Measurements from ENCODE around the gene ATRN.

Gene ATRN

DNA sequence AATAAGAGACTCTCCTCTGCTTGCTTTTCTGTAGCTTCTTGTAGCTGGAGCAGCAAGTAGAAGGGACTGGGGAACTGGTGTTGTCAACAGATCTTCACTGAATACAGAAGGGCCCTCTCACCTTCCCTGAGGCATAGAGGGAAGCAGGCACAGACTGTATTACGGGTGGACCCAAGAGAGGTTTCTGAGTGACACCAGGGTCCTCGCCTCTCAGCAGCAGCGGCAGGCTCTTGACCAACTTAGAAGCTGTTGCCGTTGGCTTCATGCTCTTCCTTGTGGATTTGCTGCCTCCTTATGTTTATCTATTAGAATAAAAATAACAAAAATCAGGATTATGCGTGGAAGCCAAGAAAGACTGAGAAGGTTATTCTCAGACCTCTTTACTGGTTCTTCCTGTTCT lies 160.7 kb downstream of the ATRN start:
- no peaks in the 10 kb centered on the region for H3K27me3 ChIP-seq (ENCODE audit: insufficient read depth, low read length, poor library complexity, severe bottlenecking)
- no peak overlapping the region for H3K4me2 ChIP-seq (ENCODE audit: low read depth, low read length, poor library complexity, severe bottlenecking)
- H3K9me3 ChIP-seq (ENCODE audit: insufficient read depth, low read depth, low read length) = no peaks in the 10 kb centered on the region
- TF ChIP-seq, protein P1, sequence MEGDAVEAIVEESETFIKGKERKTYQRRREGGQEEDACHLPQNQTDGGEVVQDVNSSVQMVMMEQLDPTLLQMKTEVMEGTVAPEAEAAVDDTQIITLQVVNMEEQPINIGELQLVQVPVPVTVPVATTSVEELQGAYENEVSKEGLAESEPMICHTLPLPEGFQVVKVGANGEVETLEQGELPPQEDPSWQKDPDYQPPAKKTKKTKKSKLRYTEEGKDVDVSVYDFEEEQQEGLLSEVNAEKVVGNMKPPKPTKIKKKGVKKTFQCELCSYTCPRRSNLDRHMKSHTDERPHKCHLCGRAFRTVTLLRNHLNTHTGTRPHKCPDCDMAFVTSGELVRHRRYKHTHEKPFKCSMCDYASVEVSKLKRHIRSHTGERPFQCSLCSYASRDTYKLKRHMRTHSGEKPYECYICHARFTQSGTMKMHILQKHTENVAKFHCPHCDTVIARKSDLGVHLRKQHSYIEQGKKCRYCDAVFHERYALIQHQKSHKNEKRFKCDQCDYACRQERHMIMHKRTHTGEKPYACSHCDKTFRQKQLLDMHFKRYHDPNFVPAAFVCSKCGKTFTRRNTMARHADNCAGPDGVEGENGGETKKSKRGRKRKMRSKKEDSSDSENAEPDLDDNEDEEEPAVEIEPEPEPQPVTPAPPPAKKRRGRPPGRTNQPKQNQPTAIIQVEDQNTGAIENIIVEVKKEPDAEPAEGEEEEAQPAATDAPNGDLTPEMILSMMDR (conservative IDR thresholded peaks at IDR 0.05; ENCODE audit: low read length) = no peak
- no peak for TF ChIP-seq EZH2phosphoT487 (IDR thresholded peaks at IDR 0.05; ENCODE audit: borderline replicate concordance)
- H2AFZ ChIP-seq (ENCODE audit: low read length) = no peak overlapping the region
- H3K36me3 ChIP-seq (ENCODE audit: insufficient read depth, low read length) = peaks cover 9% of the 10 kb centered on the region; the same call in 1 of the 2 replicates
- H3F3A ChIP-seq (ENCODE audit: low read depth) = no peaks in the 10 kb centered on the region
- no peak overlapping the region for H3K4me3 ChIP-seq (ENCODE audit: low read length, poor library complexity, severe bottlenecking)
- H3K9me2 ChIP-seq (replicated peaks; ENCODE audit: low read depth, low read length) = no peaks in the 10 kb centered on the region
- peaks cover 8% of the 10 kb centered on the region for H3K4me1 ChIP-seq (ENCODE audit: insufficient read depth, low read length, poor library complexity, severe bottlenecking)
- H3K79me2 ChIP-seq (ENCODE audit: insufficient read depth, low read length) = no peaks in the 10 kb centered on the region
- H4K20me1 ChIP-seq (ENCODE audit: insufficient read depth, low read length, poor library complexity, severe bottlenecking) = no peaks in the 10 kb centered on the region
- no peak overlapping the region for H3K9ac ChIP-seq (ENCODE audit: low read depth, low read length, poor library complexity, severe bottlenecking)

DNA sequence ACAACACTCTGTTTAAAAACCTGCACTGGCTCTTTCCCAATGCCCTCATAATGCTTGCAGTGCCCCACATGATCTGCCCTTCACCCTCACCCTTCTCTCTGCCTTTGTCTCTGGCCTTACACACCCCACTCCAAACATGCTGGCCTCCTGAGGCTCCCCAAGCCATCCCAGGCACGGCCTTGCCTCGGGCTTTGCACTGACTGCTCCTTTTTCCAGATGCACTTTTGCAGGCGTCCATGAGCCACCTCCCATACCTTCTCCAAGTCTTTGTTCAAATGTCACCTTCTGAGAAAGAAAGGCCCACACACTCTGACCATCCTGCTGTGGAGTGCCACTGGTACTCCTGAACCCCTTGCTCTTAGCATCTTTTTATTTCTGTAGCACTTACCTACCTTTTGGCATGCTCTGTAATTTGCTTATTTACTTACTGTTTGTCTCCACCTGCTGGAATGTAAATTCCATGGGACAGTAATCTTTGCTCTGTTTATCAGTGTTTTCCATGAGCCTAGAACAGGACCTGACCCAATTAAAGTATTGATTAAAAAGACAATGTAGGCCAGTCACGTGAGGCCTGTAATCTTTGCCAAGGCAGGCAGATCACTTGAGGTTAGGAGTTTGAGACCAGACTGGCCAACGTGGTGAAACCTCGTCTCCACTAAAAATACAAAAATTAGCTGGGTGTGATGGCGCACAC lies 161.6 kb downstream of the ATRN start:
- no peaks in the 10 kb centered on the region for H3K27me3 ChIP-seq (ENCODE audit: insufficient read depth, low read length, poor library complexity, severe bottlenecking)
- no peaks in the 10 kb centered on the region for H3F3A ChIP-seq (ENCODE audit: low read depth)
- peaks cover 8% of the 10 kb centered on the region for H3K4me1 ChIP-seq (ENCODE audit: insufficient read depth, low read length, poor library complexity, severe bottlenecking)
- no peaks in the 10 kb centered on the region for H4K20me1 ChIP-seq (ENCODE audit: insufficient read depth, low read length, poor library complexity, severe bottlenecking)
- peaks cover 9% of the 10 kb centered on the region; the same call in 1 of the 2 replicates for H3K36me3 ChIP-seq (ENCODE audit: insufficient read depth, low read length)
- no peaks in the 10 kb centered on the region for H3K9me3 ChIP-seq (ENCODE audit: insufficient read depth, low read depth, low read length)
- no peaks in the 10 kb centered on the region for H3K9me2 ChIP-seq (replicated peaks; ENCODE audit: low read depth, low read length)
- no peak overlapping the region for H3K4me3 ChIP-seq (ENCODE audit: low read length, poor library complexity, severe bottlenecking)
- H3K79me2 ChIP-seq (ENCODE audit: insufficient read depth, low read length) = no peaks in the 10 kb centered on the region
- H3K4me2 ChIP-seq (ENCODE audit: low read depth, low read length, poor library complexity, severe bottlenecking) = no peak overlapping the region
- TF ChIP-seq, protein P1 (conservative IDR thresholded peaks at IDR 0.05; ENCODE audit: low read length) = peak; percentile 32; the same call in 1 of the 2 replicates
- TF ChIP-seq EZH2phosphoT487 (IDR thresholded peaks at IDR 0.05; ENCODE audit: borderline replicate concordance) = no peak
- no peak overlapping the region for H3K9ac ChIP-seq (ENCODE audit: low read depth, low read length, poor library complexity, severe bottlenecking)
- H2AFZ ChIP-seq (ENCODE audit: low read length) = no peak overlapping the region

DNA sequence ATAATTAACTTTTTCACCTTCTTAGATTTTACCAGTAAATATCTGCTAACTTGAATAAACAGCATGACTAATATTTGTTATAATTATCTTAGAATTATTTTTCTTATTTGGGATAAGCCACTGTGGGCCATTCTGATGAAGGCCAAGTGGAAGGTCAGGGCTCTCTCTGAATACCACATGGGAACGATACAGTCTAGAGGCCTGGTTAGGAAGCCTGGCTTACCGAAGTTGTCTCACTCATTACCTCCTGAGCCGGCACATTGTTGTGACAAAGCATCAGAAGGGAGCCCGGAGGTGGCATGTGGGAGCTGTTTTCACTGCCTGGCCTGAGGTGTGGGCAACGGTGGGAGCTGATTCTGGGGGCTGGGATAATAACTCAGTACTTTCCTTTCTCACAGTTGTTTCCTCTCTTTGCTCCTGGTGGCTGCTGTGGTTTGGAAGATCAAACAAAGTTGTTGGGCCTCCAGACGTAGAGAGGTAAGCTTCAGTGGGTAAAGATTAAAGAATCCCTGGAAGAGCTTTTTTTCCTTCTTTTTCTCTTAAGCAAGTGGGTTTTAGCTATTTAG lies 163.2 kb downstream of the ATRN start:
- no peak overlapping the region for H2AFZ ChIP-seq (ENCODE audit: low read length)
- 0 out of 2 replicates have a peak, but pooled peaks cover under 1% of the 10 kb centered on the region for H3K36me3 ChIP-seq (ENCODE audit: insufficient read depth, low read length)
- TF ChIP-seq, protein P1 (conservative IDR thresholded peaks at IDR 0.05; ENCODE audit: low read length) = no peak
- no peak for TF ChIP-seq EZH2phosphoT487 (IDR thresholded peaks at IDR 0.05; ENCODE audit: borderline replicate concordance)

More for the DNA sequence above, 163.2 kb downstream of the ATRN start:
- Histone ChIP-seq H3K27me3 (ENCODE audit: insufficient read depth, low read length, poor library complexity, severe bottlenecking) (no peaks in the 10 kb centered on the region), H3K9me2 (replicated peaks; ENCODE audit: low read depth, low read length) (no peaks in the 10 kb centered on the region), H3K4me3 (ENCODE audit: low read length, poor library complexity, severe bottlenecking) (no peak overlapping the region), H3K9ac (ENCODE audit: low read depth, low read length, poor library complexity, severe bottlenecking) (no peak overlapping the region), H3K4me2 (ENCODE audit: low read depth, low read length, poor library complexity, severe bottlenecking) (no peak overlapping the region), H3K9me3 (ENCODE audit: insufficient read depth, low read depth, low read length) (no peaks in the 10 kb centered on the region), H3K79me2 (ENCODE audit: insufficient read depth, low read length) (no peaks in the 10 kb centered on the region), H3K4me1 (ENCODE audit: insufficient read depth, low read length, poor library complexity, severe bottlenecking) (peaks cover 8% of the 10 kb centered on the region), H3F3A (ENCODE audit: low read depth) (no peaks in the 10 kb centered on the region), H4K20me1 (ENCODE audit: insufficient read depth, low read length, poor library complexity, severe bottlenecking) (no peaks in the 10 kb centered on the region)

All from Loucy (cell line).